GM18907 (cell line): ENCODE data around the gene RPUSD3.

ENCODE experiments used
- ATAC-seq: cut with Tn5 transposase; IDR thresholded peaks from one replicate; pipeline ENCODE4 v1.9.1; 2021; ENCODE audit warnings: mild to moderate bottlenecking, moderate library complexity; ENCODE audit not compliant: unreplicated experiment

RPUSD3 gene

GRCh38 chr3:9806688-9807589 lies 36.9 kb downstream of the RPUSD3 start:
- ATAC-seq, result no peak

GRCh38 chr3:9806137-9806536 lies 37.7 kb downstream of the RPUSD3 start:
- no peak for ATAC-seq

GRCh38 chr3:9804996-9805395 lies 38.8 kb downstream of the RPUSD3 start:
- ATAC-seq, result no peak

- ATAC-seq, result no peak
Observed at GRCh38 chr3:9803494-9803893, 40.3 kb downstream of the RPUSD3 start.

GRCh38 chr3:9800529-9800928 lies 43.3 kb downstream of the RPUSD3 start:
- ATAC-seq, result no peak

- ATAC-seq, result no peak
Observed at GRCh38 chr3:9797196-9797945, 46.4 kb downstream of the RPUSD3 start.

GRCh38 chr3:9795207-9795606 lies 48.6 kb downstream of the RPUSD3 start:
- ATAC-seq, result no peak

- no peak for ATAC-seq
Observed at GRCh38 chr3:9794400-9794799, 49.4 kb downstream of the RPUSD3 start.

- ATAC-seq, result no peak
Observed at GRCh38 chr3:9793161-9793781, 50.5 kb downstream of the RPUSD3 start.

- peak; percentile 91 for ATAC-seq
Observed at GRCh38 chr3:9792405-9793160, 51.2 kb downstream of the RPUSD3 start, which contains the start of the genes ARPC4 and TADA3. Gene ARPC4, plus strand, starts transcription at chr3:9793082. Its CDS starts 40 bp downstream, at chr3:9793122. Gene TADA3, minus strand, starts transcription at chr3:9792473. Its CDS starts 1,007 bp downstream, at chr3:9791466.

- ATAC-seq, result no peak
Observed at GRCh38 chr3:9791790-9792404, 51.9 kb downstream of the RPUSD3 start.

- no peak for ATAC-seq
Observed at GRCh38 chr3:9791127-9791526, 52.7 kb downstream of the RPUSD3 start.
